Upper lobe of left lung (tissue), 6 donors: Measurements from ENCODE around the gene LIG1. TPM values are rescaled to one million over a fixed set of nuclear protein-coding genes. Genes with fewer than 3 reads are reported as not detected.
"Not testable (repeated sequence)": the region's sequence is repeated elsewhere in the genome, so short reads cannot be mapped to it uniquely, and the experiment has no call there.

Experiments
- ATAC-seq, 2 donors: fragments of 200-7000 bp; cut with Tn5 transposase; one replicate each; pipeline ENCODE4 v1.9.1; 2022; ENCODE audit warnings: mild to moderate bottlenecking in 2 of 2, moderate library complexity in 2 of 2; ENCODE audit not compliant: low FRiP score in 2 of 2
- DNase-seq, 2 donors: peaks; one replicate each; pipeline ENCODE4 v3.0.0-alpha.2; 2019 to 2020
- H3K27ac ChIP-seq, 4 donors: fragments of 200-600 bp; sonication (generic); one replicate each; pipeline ENCODE4 v1.5.1; 2016 to 2019
- H3K27me3 ChIP-seq, 4 donors: fragments of 200-600 bp; sonication (generic); one replicate each; pipeline ENCODE4 v1.5.1; 2017 to 2019
- H3K36me3 ChIP-seq, 4 donors: fragments of 200-600 bp; sonication (generic); one replicate each; pipeline ENCODE4 v1.5.1; 2016 to 2019
- H3K4me1 ChIP-seq, 4 donors: fragments of 200-600 bp; sonication (generic); one replicate each; pipeline ENCODE4 v1.5.1; 2018 to 2019
- H3K4me3 ChIP-seq, 4 donors: fragments of 200-600 bp; sonication (generic); one replicate each; pipeline ENCODE4 v1.5.1; 2017 to 2019; ENCODE audit warnings: mild to moderate bottlenecking in 2 of 4, moderate library complexity in 1 of 4
- H3K9me3 ChIP-seq, 4 donors: fragments of 200-600 bp; sonication (generic); one replicate each; pipeline ENCODE4 v1.5.1; 2018 to 2019
- EP300 ChIP-seq, 4 donors: sonication (generic); formaldehyde crosslinking; IDR thresholded peaks; one replicate each; pipeline ENCODE4 v1.5.1; 2017; ENCODE audit warnings: antibody characterized with exemption in 4 of 4, control low read depth in 2 of 4
- POLR2A ChIP-seq, 4 donors: fragments of 450-650 bp; IDR thresholded peaks; one replicate each; pipeline ENCODE4 v1.5.1; 2016 to 2017; ENCODE audit warnings: antibody characterized with exemption in 4 of 4, mild to moderate bottlenecking in 2 of 4
- POLR2AphosphoS5 ChIP-seq, 2 donors: sonication (generic); formaldehyde crosslinking; IDR thresholded peaks; one replicate each; pipeline ENCODE4 v1.5.1; 2017; ENCODE audit warnings: antibody characterized with exemption in 2 of 2
- WGBS, 2 donors: methylation state at CpG; one replicate each; pipeline ENCODE4 v1.1.5; 2017 to 2018; 5-methylcytosine and 5-hydroxymethylcytosine counted together
- total RNA-seq, 6 donors: library from RNA; depleted of rRNA in 4 of 6; stranded (reverse); fragments of >200 nt in 4 of 6; gene quantifications; one replicate each; pipeline versions ENCODE4 v1.1.0 to v1.2.1, GENCODE V29; 2016 to 2021
- TF ChIP-seq, protein P1 (sequence below), 6 experiments: fragments of 450-650 bp in 4 of 6; fragments of 200-600 bp in 2 of 6; sonication (generic) in 2 of 6; IDR thresholded peaks; one replicate each; pipeline ENCODE4 v1.5.1; 2016 to 2019; ENCODE audit warnings: antibody characterized with exemption in 6 of 6
- donor health status: DM: no; HTN: no; CAD: no; lungs with moderate emphysema.
- donor health status: DM: no; HTN: yes; CAD: no; lungs with severe emphysema.

The LIG1 gene
- total RNA-seq, 6 donors from 2014 or later: 11.4 to 113 (median 27.8) TPM

DNA sequence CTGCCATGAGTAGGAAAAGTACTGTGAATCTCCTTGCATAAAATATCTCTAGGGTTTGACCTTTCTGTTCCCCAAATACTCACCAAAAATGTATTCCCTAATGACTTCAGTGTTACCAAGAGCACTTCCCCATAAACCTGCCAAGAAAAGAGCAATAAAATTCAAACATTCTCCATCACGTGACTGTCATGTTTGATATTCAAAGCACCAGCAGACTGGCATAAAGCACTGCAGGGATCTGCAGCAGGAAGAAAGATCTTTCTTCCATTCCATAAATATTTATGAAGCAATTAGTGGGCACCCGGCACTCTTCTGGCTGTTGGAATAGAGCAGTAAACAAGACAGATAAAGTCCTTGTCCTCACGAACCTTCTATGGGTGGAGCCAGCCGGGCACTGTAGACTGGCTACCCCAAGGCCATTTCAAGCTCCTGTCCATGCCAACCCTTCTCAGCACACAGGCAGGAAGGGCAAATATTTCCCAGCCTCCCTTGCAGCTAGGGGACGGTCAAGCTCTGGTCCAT, 79.8 kb downstream of the LIG1 start:
- Histone ChIP-seq H3K4me3 (no peak overlapping the region), H3K4me1 (no peaks in the 10 kb centered on the region), H3K36me3 (peaks cover 0 to 23% (median 2%) of the 10 kb centered on the region in 4 donors), H3K27me3 (no peaks in the 10 kb centered on the region), H3K9me3 (no peaks in the 10 kb centered on the region), H3K27ac (no peak overlapping the region)
- 41 to 66% methylated on average over 4 to 5 of the region's 5 CpGs for WGBS, 2 donors
- DNase-seq (no peak), ATAC-seq (no peak)
- TF ChIP-seq, protein P1, sequence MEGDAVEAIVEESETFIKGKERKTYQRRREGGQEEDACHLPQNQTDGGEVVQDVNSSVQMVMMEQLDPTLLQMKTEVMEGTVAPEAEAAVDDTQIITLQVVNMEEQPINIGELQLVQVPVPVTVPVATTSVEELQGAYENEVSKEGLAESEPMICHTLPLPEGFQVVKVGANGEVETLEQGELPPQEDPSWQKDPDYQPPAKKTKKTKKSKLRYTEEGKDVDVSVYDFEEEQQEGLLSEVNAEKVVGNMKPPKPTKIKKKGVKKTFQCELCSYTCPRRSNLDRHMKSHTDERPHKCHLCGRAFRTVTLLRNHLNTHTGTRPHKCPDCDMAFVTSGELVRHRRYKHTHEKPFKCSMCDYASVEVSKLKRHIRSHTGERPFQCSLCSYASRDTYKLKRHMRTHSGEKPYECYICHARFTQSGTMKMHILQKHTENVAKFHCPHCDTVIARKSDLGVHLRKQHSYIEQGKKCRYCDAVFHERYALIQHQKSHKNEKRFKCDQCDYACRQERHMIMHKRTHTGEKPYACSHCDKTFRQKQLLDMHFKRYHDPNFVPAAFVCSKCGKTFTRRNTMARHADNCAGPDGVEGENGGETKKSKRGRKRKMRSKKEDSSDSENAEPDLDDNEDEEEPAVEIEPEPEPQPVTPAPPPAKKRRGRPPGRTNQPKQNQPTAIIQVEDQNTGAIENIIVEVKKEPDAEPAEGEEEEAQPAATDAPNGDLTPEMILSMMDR (IDR thresholded peaks at IDR 0.05): no peak
- no peak for TF ChIP-seq POLR2AphosphoS5 (IDR thresholded peaks at IDR 0.05)
- TF ChIP-seq POLR2A (IDR thresholded peaks at IDR 0.05): no peak
- no peak for TF ChIP-seq EP300 (IDR thresholded peaks at IDR 0.05)

DNA sequence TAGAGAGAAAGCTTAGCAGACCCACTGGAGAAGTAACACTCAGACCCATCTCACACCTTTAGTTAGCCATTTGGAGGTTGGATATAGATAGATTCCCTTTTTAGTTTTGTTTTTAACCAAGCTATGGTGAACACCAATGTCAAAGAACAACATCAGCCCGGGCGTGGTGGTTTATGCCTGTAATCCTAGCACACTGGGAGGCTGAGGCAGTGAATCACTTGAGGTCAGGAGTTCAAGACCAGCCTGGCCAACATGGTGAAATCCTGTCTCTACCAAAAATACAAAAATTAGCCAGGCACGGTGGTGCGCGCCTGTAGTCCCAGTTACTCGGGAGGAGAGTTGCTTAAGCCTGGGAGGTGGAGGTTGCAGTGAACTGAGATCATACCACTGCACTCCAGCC, 81.2 kb downstream of the LIG1 start:
- H3K4me3 ChIP-seq, ATAC-seq, H3K27me3 ChIP-seq, DNase-seq, H3K4me1 ChIP-seq, H3K27ac ChIP-seq, H3K9me3 ChIP-seq: not testable (repeated sequence)
- WGBS, 2 donors: 93 to 96% methylated on average over 6 of the region's 6 CpGs
- peaks cover 0 to 11% (median 0%) of the 10 kb centered on the region in 4 donors for H3K36me3 ChIP-seq

GRCh38 chr19:48085904-48086864, 84.0 kb downstream of the LIG1 start:
- no peak overlapping the region for H3K4me3 ChIP-seq
- peaks cover 0 to 4% (median 0%) of the 10 kb centered on the region in 4 donors for H3K4me1 ChIP-seq
- TF ChIP-seq POLR2AphosphoS5 (IDR thresholded peaks at IDR 0.05) (no peak), POLR2A (IDR thresholded peaks at IDR 0.05) (no peak), EP300 (IDR thresholded peaks at IDR 0.05) (no peak)
- TF ChIP-seq, protein P1 (IDR thresholded peaks at IDR 0.05): no peak
- no peak for DNase-seq
- H3K27ac ChIP-seq: no peak overlapping the region
- no peaks in the 10 kb centered on the region for H3K27me3 ChIP-seq
- 87 to 93% methylated on average over 4 to 7 of the region's 7 CpGs for WGBS, 2 donors
- ATAC-seq: no peak
- no peaks in the 10 kb centered on the region for H3K36me3 ChIP-seq
- H3K9me3 ChIP-seq: no peaks in the 10 kb centered on the region

- WGBS, 2 donors: 48 to 50% methylated on average over 2 to 3 of the region's 3 CpGs
Measured at GRCh38 chr19:48085076-48085475, 85.1 kb downstream of the LIG1 start.

DNA sequence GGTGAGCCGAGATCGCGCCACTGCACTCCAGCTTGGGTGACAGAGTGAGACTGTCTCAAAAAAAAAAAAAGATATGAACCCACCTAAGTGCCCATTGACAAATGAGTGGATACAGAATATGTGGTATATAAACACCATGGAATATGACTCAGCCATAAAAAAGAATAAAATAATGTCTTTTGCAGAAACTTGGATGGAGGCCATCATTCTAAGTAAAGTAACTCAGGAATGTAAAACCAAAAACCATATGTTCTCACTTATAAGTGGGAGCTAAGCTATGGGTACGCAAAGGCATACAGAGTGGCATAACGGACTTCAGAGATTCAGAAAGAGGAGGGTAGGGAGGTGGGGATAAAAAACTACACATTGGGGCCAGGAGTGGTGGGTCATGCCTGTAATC, 89.0 kb downstream of the LIG1 start:
- TF ChIP-seq EP300 (IDR thresholded peaks at IDR 0.05): no peak
- Histone ChIP-seq H3K27ac (no peak overlapping the region), H3K36me3 (peaks cover 0 to 9% (median 0%) of the 10 kb centered on the region in 4 donors), H3K4me1 (peaks cover 0 to 4% (median 0%) of the 10 kb centered on the region in 4 donors), H3K4me3 (no peak overlapping the region), H3K9me3 (no peaks in the 10 kb centered on the region), H3K27me3 (no peaks in the 10 kb centered on the region)
- ATAC-seq (no peak), DNase-seq (no peak)
- WGBS, 2 donors: 90 to 93% methylated on average over 5 of the region's 5 CpGs

More at GRCh38 chr19:48085076-48085475, 85.1 kb downstream of the LIG1 start:
- Histone ChIP-seq H3K4me1 (peaks cover 0 to 4% (median 0%) of the 10 kb centered on the region in 4 donors), H3K27me3 (no peaks in the 10 kb centered on the region), H3K9me3 (no peaks in the 10 kb centered on the region), H3K36me3 (no peaks in the 10 kb centered on the region), H3K4me3 (no peak overlapping the region), H3K27ac (peak overlapping the region in 1 of 4 donors; percentile 14)
- DNase-seq (no peak), ATAC-seq (no peak)
- TF ChIP-seq POLR2AphosphoS5 (IDR thresholded peaks at IDR 0.05) (no peak), POLR2A (IDR thresholded peaks at IDR 0.05) (no peak)

DNA sequence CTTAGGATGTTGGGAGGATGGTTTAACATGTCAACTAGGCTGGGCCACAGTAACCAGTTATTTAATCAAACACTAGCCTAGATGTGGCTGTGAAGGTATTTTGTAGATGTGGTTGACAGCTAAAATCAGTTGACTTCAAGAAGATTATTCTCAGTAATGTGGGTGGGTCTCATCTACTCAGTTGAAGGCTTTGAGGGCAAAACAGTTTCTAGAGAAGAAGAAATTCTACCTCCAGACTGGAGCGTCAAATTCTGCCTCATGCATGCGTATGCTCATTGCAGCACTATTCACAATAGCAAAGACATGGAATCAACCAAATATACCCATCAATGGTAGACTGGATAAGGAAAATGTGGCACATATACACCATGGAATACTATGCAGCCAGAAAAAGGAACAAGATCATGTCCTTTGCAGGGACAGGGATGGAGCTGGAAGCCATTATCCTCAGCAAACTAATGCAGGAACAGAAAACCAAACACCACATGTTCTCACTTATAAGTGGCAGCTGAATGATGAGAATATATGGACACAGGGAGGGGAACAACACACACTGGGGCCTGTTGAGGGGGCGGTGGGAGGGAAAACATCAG, 99.9 kb downstream of the LIG1 start:
- H3K9me3 ChIP-seq, H3K4me3 ChIP-seq, DNase-seq, H3K27ac ChIP-seq, ATAC-seq, H3K4me1 ChIP-seq, H3K27me3 ChIP-seq: not testable (repeated sequence)
- H3K36me3 ChIP-seq: peaks cover 0 to 37% (median 7%) of the 10 kb centered on the region in 4 donors
- WGBS, 2 donors: 91 to 94% methylated on average over 3 of the region's 3 CpGs
